Eye (tissue), 1 donor: ENCODE measurements around the gene AFG1L.
"Not testable (repeated sequence)": the region's sequence is repeated elsewhere in the genome, so short reads cannot be mapped to it uniquely, and the experiment has no call there.

Source experiments
- DNase-seq: peaks from one replicate; pipeline ENCODE4 v3.0.0-alpha.2; 2015

Gene AFG1L

GRCh38 chr6:108294727-108295625, at the start of gene AFG1L:
TSS of gene AFG1L (plus strand) at chr6:108295054. CDS start at chr6:108295080, 26 bp downstream.
- peak; percentile 96 for DNase-seq

GRCh38 chr6:108245095-108245494, 49.8 kb upstream of the AFG1L start:
- not testable (repeated sequence) for DNase-seq

- no peak for DNase-seq
These were observed 46.8 kb upstream of the AFG1L start for GRCh38 chr6:108247965-108248536.

GRCh38 chr6:108250240-108250866, 44.5 kb upstream of the AFG1L start:
- no peak for DNase-seq

GRCh38 chr6:108251252-108251651, 43.6 kb upstream of the AFG1L start:
- no peak for DNase-seq

- DNase-seq, result no peak
These were observed 42.8 kb upstream of the AFG1L start for GRCh38 chr6:108252055-108252454.

GRCh38 chr6:108253241-108253640, 41.6 kb upstream of the AFG1L start:
- no peak for DNase-seq

- DNase-seq, result no peak
These were observed 40.1 kb upstream of the AFG1L start for GRCh38 chr6:108254433-108255410.

GRCh38 chr6:108260126-108260808, 34.6 kb upstream of the AFG1L start:
- DNase-seq, result peak; percentile 84

- DNase-seq, result peak; percentile 97
These were observed 33.9 kb upstream of the AFG1L start, which contains the start of gene SNX3 for GRCh38 chr6:108260809-108261569. TSS of gene SNX3 (minus strand) at chr6:108261040. CDS start at chr6:108260921, 119 bp downstream.

GRCh38 chr6:108263371-108263770, 31.5 kb upstream of the AFG1L start:
- peak; percentile 17 for DNase-seq

- DNase-seq, result no peak
These were observed 26.0 kb upstream of the AFG1L start for GRCh38 chr6:108268845-108269244.

GRCh38 chr6:108269955-108270354, 24.9 kb upstream of the AFG1L start:
- DNase-seq, result not testable (repeated sequence)

GRCh38 chr6:108274546-108274945, 20.3 kb upstream of the AFG1L start:
- DNase-seq, result no peak

GRCh38 chr6:108275976-108276375, 18.9 kb upstream of the AFG1L start:
- DNase-seq, result no peak

GRCh38 chr6:108277295-108277694, 17.6 kb upstream of the AFG1L start:
- no peak for DNase-seq

GRCh38 chr6:108277831-108278230, 17.0 kb upstream of the AFG1L start:
- no peak for DNase-seq

- no peak for DNase-seq
These were observed 9.5 kb upstream of the AFG1L start for GRCh38 chr6:108285381-108285780.

- DNase-seq, result no peak
These were observed 8.5 kb upstream of the AFG1L start for GRCh38 chr6:108286366-108286765.

- no peak for DNase-seq
These were observed 7.5 kb upstream of the AFG1L start for GRCh38 chr6:108287373-108287772.

- DNase-seq, result no peak
These were observed 6.1 kb upstream of the AFG1L start for GRCh38 chr6:108288742-108289141.
